ENCODE measurements around the gene EMILIN2.
"Not testable (repeated sequence)": the region's sequence is repeated elsewhere in the genome, so short reads cannot be mapped to it uniquely, and the experiment has no call there.

The EMILIN2 gene

DNA sequence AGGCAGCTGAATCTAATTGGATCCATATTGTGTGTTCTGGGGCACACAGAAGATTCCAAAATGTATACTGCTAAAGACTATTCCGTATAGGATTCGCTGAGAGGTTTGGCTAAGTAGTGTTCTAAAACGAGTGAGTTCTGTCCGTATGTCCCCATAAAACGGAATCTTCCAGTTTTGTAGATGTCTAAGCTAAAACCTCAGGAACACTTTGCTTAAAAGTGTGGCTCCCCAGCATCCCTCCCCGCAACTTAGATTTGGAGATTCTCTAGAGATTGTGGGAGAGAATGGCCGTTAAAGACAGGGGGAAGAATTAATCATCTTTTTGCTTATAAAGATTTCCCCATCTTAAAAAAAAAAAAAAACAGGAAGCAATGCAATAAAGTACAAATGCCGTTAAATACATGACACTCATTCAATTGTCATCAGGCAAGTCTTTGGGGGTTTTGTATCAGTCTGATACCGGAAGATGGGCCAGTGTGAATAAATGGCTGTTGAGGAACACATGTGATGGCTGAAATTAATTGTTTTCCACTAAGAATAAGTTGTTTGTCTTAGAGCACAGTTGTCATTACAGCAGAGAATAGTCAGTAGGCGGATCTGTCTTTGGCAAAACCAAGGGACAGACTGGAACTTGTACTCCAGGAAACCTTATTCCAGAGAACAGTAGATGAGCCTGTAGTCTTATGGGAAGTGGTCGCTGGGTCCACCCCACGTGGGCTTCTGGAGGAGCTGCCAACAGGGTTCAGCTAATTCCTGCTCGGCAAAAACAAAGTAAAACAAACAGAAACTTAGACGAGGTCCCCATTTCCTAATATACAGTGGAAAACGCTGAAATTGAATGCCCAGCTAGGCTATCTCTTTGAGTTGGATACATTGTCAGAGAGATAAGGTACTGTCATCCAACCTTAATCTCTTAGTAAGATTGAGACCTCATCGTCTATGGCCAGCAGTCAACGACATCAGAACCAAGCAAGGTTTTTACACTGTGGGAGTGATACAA, 1.7 kb downstream of the EMILIN2 start:
- H3K4me3 ChIP-seq, result peak overlapping the region; percentile 51 to 64
- no peaks in the 10 kb centered on the region for H3K9me3 ChIP-seq
- intact Hi-C loops (cut with DNase I; ENCODE audit: low total_unique reads), result no loop called here
- peak overlapping the region in 1 of 2 donors; percentile 57 for H3K27ac ChIP-seq
- TF ChIP-seq, protein P1, sequence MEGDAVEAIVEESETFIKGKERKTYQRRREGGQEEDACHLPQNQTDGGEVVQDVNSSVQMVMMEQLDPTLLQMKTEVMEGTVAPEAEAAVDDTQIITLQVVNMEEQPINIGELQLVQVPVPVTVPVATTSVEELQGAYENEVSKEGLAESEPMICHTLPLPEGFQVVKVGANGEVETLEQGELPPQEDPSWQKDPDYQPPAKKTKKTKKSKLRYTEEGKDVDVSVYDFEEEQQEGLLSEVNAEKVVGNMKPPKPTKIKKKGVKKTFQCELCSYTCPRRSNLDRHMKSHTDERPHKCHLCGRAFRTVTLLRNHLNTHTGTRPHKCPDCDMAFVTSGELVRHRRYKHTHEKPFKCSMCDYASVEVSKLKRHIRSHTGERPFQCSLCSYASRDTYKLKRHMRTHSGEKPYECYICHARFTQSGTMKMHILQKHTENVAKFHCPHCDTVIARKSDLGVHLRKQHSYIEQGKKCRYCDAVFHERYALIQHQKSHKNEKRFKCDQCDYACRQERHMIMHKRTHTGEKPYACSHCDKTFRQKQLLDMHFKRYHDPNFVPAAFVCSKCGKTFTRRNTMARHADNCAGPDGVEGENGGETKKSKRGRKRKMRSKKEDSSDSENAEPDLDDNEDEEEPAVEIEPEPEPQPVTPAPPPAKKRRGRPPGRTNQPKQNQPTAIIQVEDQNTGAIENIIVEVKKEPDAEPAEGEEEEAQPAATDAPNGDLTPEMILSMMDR (IDR thresholded peaks at IDR 0.05), result no peak
- peaks cover 0 to 10% of the 10 kb centered on the region in 2 donors for H3K27me3 ChIP-seq
- peaks cover 0 to 21% (median 15%) of the 10 kb centered on the region in 4 donors for H3K4me1 ChIP-seq
- DNase-seq, result no peak
- no peaks in the 10 kb centered on the region for H3K36me3 ChIP-seq

DNA sequence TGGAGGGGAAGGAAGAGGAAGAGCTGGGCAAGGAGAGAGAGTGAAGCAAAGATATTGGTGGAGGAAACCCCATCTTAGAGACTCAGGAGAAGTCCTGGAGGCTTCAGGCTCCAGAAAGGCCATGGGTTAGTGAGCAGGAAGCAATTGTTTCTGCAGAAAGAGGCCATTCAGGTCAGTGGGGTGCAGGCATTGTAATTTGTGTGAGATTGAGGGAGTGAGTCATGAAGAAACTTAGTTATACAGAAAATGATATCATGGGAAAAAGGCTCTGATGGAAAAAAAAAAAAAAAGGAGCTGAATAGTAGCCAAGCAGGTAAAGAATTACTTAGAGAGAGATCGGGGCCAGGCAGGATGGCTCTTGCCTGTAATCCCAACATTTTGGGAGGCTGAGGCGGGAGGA, 4.0 kb downstream of the EMILIN2 start:
- TF ChIP-seq, protein P1 (IDR thresholded peaks at IDR 0.05), result no peak
- no peak overlapping the region for H3K4me3 ChIP-seq
- peaks cover 0 to 10% of the 10 kb centered on the region in 2 donors for H3K27me3 ChIP-seq
- H3K36me3 ChIP-seq, result no peaks in the 10 kb centered on the region
- H3K4me1 ChIP-seq, result peaks cover 0 to 42% (median 17%) of the 10 kb centered on the region in 4 donors
- intact Hi-C loops (cut with DNase I; ENCODE audit: low total_unique reads), result no loop called here
- H3K9me3 ChIP-seq, result no peaks in the 10 kb centered on the region
- no peak overlapping the region for H3K27ac ChIP-seq
- DNase-seq, result no peak

DNA sequence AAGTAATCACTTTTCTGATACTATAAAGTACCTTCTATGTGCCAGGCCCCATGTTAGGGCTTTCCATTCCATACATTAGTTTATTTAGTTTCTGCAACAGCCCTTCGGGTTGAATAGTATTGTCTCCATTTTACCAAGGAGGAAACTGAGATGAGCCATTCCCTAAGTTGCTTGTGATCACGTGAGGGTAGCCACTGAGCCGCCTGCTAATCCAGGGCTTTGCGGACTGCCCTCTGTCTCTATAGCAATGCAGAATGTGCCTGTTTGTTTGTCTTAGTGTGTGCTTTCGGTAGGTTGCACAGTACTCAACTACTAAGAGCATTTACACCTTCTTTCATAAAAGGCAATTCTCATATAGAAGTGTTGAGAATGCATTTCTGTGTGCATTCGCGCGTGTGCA, 5.0 kb downstream of the EMILIN2 start:
- Histone ChIP-seq H3K4me1 (peaks cover 0 to 34% (median 14%) of the 10 kb centered on the region in 4 donors), H3K36me3 (no peaks in the 10 kb centered on the region), H3K9me3 (no peaks in the 10 kb centered on the region), H3K4me3 (no peak overlapping the region), H3K27ac (no peak overlapping the region), H3K27me3 (peaks cover 0 to 10% of the 10 kb centered on the region in 2 donors)
- TF ChIP-seq, protein P1 (IDR thresholded peaks at IDR 0.05), result no peak
- DNase-seq, result no peak
- intact Hi-C loops (cut with DNase I; ENCODE audit: low total_unique reads), result no loop called here

DNA sequence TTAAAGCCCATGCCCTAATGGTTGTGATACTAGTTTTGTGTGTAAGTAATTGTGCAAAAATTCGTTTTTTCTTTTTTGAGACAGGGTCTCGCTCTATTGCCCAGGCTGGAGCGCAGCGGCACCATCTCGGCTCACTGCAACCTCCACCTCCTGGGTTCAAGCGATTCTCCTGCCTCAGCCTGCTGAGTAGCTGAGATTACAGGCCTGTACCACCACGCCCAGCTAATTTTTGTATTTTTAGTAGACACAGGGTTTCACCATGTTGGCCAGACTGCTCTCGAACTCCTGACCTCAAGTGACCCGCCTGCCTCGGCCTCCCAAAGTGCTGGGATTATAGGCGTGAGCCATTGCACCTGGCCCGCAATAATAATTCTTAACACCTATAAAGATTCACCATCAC, 5.7 kb downstream of the EMILIN2 start:
- H3K36me3 ChIP-seq; DNase-seq; intact Hi-C loops (cut with DNase I; ENCODE audit: low total_unique reads); H3K4me3 ChIP-seq; H3K9me3 ChIP-seq; H3K27ac ChIP-seq; H3K27me3 ChIP-seq: not testable (repeated sequence)
- peaks cover 0 to 36% (median 13%) of the 10 kb centered on the region in 4 donors for H3K4me1 ChIP-seq

DNA sequence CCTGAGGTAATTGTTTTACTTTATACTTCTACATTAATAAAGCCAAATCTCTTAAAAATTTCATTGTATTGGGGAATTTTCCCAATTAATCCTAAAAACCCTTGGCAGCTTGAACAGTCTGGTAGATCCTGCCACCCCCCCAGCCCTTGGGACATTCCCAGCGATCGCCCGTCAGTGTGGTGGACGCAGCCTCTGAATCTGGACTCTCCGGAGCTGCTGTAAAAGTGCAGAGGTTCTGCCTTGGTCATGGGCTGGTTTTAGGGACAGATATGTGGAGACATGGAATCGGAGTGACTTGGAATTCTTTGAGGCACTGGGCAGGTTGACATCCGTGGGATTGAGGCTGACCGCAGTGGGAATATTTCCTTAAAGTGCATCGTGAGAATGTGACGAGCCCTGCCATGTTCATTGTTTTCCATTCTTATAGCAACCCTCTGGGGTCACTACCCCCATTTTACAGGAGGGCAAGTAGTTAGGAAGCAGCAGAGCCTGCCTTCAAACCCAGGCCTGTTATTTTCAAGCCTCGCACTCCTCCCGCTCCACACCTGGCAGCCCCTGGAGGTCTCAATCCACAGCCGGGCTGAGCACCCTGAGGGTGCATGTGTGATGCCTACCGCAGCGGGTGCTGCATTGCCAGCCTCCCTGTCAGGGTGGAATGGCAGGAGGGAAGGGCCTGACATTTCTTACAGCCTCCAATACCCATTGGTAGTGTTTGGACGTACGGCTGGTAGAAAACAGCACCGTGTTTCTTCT, 6.5 kb downstream of the EMILIN2 start:
- Histone ChIP-seq H3K4me1 (peaks cover 0 to 37% (median 12%) of the 10 kb centered on the region in 4 donors), H3K27me3 (no peaks in the 10 kb centered on the region), H3K27ac (no peak overlapping the region), H3K4me3 (no peak overlapping the region), H3K36me3 (no peaks in the 10 kb centered on the region), H3K9me3 (no peaks in the 10 kb centered on the region)
- TF ChIP-seq, protein P1 (IDR thresholded peaks at IDR 0.05), result no peak
- DNase-seq, result no peak
- intact Hi-C loops (cut with DNase I; ENCODE audit: low total_unique reads), result no loop called here
